Upper lobe of left lung (tissue), 4 donors: ENCODE measurements around the gene FRY.

Experiments used
- CTCF ChIP-seq, 6 experiments: fragments of 450-650 bp in 4 of 6; fragments of 200-600 bp in 2 of 6; sonication (generic) in 2 of 6; IDR thresholded peaks; one replicate each; pipeline ENCODE4 v1.5.1; 2016 to 2019; ENCODE audit warnings: antibody characterized with exemption in 6 of 6
- POLR2AphosphoS5 ChIP-seq, 2 donors: sonication (generic); formaldehyde crosslinking; IDR thresholded peaks; one replicate each; pipeline ENCODE4 v1.5.1; 2017; ENCODE audit warnings: antibody characterized with exemption in 2 of 2

GRCh38 chr13:32229443-32229842 lies 197.9 kb downstream of the FRY start:
- TF ChIP-seq CTCF (IDR thresholded peaks at IDR 0.05), result no peak
- TF ChIP-seq POLR2AphosphoS5 (IDR thresholded peaks at IDR 0.05), result no peak
